GM13976 (cell line): ENCODE data around the gene PCSK2.
A peak's percentile ranks its signal among the peaks of the same experiment; 100 is the strongest.

Source experiments
- DNase-seq: peaks from one replicate; pipeline ENCODE4 v3.0.0; 2012; ENCODE audit warnings: low spot score
- CTCF ChIP-seq: IDR thresholded peaks from 2 replicates; pipeline ENCODE4 v1.5.1; 2012; ENCODE audit warnings: borderline replicate concordance, mild to moderate bottlenecking; ENCODE audit not compliant: insufficient read depth; ENCODE audit errors: extremely low read depth, missing control alignments, control extremely low read depth
- in situ Hi-C: fragments of 300-500 bp; cut with MboI; formaldehyde crosslinking; loops from one replicate; pipeline ENCODE4 v1.12.0; 2022; ENCODE audit warnings: low sequenced_read_pairs, mixed read lengths, inconsistent platforms; ENCODE audit not compliant: unreplicated experiment

The PCSK2 gene

GRCh38 chr20:17525650-17526049, 298.8 kb downstream of the PCSK2 start:
- no peak for DNase-seq
- in situ Hi-C loops: no loop called here
- no peak for TF ChIP-seq CTCF

DNA sequence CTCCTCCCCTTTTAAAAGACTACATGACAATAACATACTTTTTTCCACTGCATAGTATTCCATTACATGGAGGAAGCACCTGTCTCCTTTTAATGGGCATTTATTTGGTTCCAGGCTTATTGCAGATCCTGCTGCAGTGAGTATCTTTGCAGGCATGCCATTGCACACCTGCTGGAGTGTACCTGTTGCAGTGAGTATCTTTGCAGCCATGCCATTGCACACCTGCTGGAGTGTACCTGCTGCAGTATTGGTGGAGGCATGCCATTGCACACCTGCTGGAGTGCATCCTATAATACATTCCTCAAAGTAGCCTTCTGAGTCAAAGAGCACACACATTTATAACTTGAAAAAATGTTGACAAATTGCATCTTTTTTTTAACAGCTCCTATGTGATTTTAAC, 302.7 kb downstream of the PCSK2 start:
- no peak for DNase-seq
- TF ChIP-seq CTCF: no peak
- in situ Hi-C loops: no loop called here

- no peak for TF ChIP-seq CTCF
- in situ Hi-C loops: no loop called here
- DNase-seq: no peak
These were observed 303.3 kb downstream of the PCSK2 start for GRCh38 chr20:17530153-17530552.

DNA sequence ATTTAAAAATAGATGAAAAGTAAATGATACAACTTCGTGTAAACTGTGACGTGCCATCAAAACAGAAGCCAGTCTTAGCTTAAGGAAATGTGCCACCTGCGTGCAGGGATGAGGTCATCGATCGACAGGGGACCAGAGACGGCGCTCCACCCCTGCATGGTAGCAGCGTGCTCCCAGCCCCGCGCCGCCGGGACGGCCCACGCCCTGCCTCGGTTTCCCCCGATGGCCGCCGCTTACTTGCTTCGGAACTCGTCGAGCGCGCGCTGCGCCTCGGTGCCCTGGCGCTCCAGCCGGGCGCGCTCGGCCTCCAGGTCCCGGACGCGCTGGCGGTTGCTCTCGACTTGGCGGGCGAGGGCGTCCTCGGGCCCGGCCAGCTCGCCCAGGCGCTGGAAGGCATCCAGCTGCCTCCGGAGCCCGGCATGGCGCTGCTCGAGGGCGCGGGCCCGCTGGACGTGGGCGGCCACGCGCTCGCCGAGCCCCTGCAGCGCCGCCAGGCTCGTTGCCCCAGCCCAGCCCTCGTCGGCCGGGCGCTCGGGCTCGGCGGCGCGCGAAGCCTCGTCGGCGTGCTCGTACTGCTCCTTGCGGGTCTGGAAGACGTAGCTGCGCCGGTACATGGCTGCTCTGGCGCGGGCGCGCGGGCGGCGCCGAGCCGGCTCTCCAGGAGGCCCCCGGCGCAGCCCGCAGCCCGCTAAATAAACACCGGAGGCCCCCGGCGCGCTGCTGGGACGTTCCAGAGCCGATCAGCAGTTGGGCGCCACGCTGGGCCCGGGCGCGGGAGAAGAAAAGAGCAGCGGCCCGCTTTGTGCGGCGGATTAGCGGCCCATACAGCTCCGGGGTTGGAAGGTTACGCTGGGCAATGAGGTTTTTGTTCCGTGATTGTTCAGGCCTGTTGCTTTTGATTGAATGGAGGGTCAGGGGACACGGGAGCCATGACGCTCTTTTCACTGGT, 304.1 kb downstream of the PCSK2 start, which contains the start of gene BFSP1:
TSS of gene BFSP1 (minus strand) at position 664 of the 949 bp plus-strand sequence. CDS start at position 614, 50 bp downstream.
- TF ChIP-seq CTCF: no peak
- in situ Hi-C loops: no loop called here
- peak; percentile 64 for DNase-seq

DNA sequence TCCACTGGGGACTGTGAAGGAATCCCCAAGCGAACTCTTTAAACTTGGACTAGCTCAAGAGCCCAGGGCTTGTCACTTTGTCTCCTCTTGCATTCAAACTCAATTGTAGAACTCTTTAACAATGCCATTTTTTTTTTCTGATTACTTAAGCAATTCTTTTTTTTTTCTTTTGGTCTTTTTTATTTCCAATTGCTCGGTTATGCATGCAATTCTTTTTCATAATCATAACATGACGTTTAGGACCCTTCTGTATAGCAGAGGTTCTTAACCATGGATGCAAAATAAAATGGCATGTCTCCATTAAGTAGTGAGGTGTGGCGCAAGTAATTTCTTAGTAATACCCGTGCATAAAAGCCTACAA, 304.8 kb downstream of the PCSK2 start:
- in situ Hi-C loops: no loop called here

DNA sequence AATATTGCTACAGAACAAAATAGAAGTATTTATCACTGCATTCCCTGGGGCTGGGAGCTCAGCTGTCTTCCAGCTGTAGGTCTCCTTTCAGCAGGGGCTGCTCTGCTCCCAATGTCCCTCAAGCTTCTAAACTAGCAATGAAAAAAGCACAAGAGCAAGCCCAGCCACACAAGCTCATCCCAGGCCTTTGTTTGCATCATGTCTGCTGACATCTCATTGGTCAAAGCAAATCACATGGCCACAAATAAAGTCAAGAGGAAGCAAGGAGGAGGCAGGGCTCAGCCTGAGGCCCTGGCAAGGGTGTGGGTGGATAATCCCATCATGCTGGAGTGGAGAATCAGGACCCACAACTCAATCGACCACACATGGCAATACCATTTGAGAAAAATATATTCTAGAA, 306.6 kb downstream of the PCSK2 start:
- in situ Hi-C loops: no loop called here
- no peak for TF ChIP-seq CTCF
- no peak for DNase-seq

More for the DNA sequence above, 304.8 kb downstream of the PCSK2 start:
- TF ChIP-seq CTCF: no peak
- no peak for DNase-seq
